PC-3 (cell line): Measurements from ENCODE around the gene ESR1. TPM values are rescaled to one million over a fixed set of nuclear protein-coding genes. Genes with fewer than 3 reads are reported as not detected.
"Not testable (repeated sequence)": the region's sequence is repeated elsewhere in the genome, so short reads cannot be mapped to it uniquely, and the experiment has no call there.

Experiments used
- ATAC-seq: fragments of 200-7000 bp; cut with Tn5 transposase; 2 replicates; pipeline ENCODE4 v1.9.1; 2020; ENCODE audit warnings: mild to moderate bottlenecking, moderate library complexity
- BruUV-seq: library from RNA; stranded (reverse); fragments of 400-500 nt; replicated peaks from 2 replicates; lab custom pipeline; 2021; lab: Mats Ljungman, UMichigan
- CTCF ChIA-PET: fragments of 300-600 bp; sonication (Branson Sonifier 250); formaldehyde crosslinking; loops from one replicate; lab custom pipeline; 2022; ENCODE audit warnings: antibody characterized with exemption; lab: Charles Lee
- POLR2A ChIA-PET: fragments of 300-600 bp; sonication (Branson Sonifier 250); formaldehyde crosslinking; loops from one replicate; lab custom pipeline; 2022; ENCODE audit warnings: antibody characterized with exemption; ENCODE audit not compliant: unreplicated experiment; lab: Charles Lee
- DNase-seq: peaks from one replicate; pipeline ENCODE4 v3.0.0-alpha.2; 2015
- H2AFZ ChIP-seq: fragments of 300-600 bp; sonication (generic); 2 replicates; pipeline ENCODE4 v1.6.0; 2016; ENCODE audit warnings: antibody characterized with exemption, low read length
- H3F3A ChIP-seq: fragments of 300-600 bp; sonication (generic); one replicate; pipeline ENCODE4 v1.6.0; 2017; ENCODE audit warnings: antibody characterized with exemption, low read length, control low read depth, mild to moderate bottlenecking; ENCODE audit not compliant: unreplicated experiment
- H3K27ac ChIP-seq: fragments of 300-600 bp; sonication (generic); 2 replicates; pipeline ENCODE4 v1.5.1; 2016; ENCODE audit warnings: mild to moderate bottlenecking, low read length
- H3K27me3 ChIP-seq: fragments of 300-600 bp; sonication (generic); 2 replicates; pipeline ENCODE4 v1.6.1; 2016; ENCODE audit warnings: low read length, mixed read lengths
- H3K36me3 ChIP-seq: fragments of 300-600 bp; sonication (generic); 2 replicates; pipeline ENCODE4 v1.6.1; 2016; ENCODE audit warnings: low read depth, mixed run types, low read length, mixed read lengths
- H3K4me1 ChIP-seq: fragments of 300-600 bp; sonication (generic); 2 replicates; pipeline ENCODE4 v1.5.1; 2016; ENCODE audit warnings: low read length; ENCODE audit not compliant: insufficient read depth
- H3K4me2 ChIP-seq: fragments of 300-600 bp; sonication (generic); 2 replicates; pipeline ENCODE4 v1.6.0; 2016; ENCODE audit warnings: low read length
- H3K4me3 ChIP-seq: fragments of 300-600 bp; sonication (generic); 2 replicates; pipeline ENCODE4 v1.5.1; 2016; ENCODE audit warnings: mild to moderate bottlenecking, low read length, mixed read lengths
- H3K79me2 ChIP-seq: fragments of 300-600 bp; sonication (generic); 2 replicates; pipeline ENCODE4 v1.6.1; 2017; ENCODE audit warnings: low read length, mixed read lengths
- H3K9ac ChIP-seq: fragments of 300-600 bp; sonication (generic); 2 replicates; pipeline ENCODE4 v1.6.0; 2016; ENCODE audit warnings: mild to moderate bottlenecking, low read length
- H3K9me2 ChIP-seq: fragments of 300-600 bp; sonication (generic); replicated peaks from 2 replicates; pipeline ENCODE4 v1.6.1; 2016; ENCODE audit warnings: mixed run types, low read length, mixed read lengths
- H3K9me3 ChIP-seq: fragments of 300-600 bp; sonication (generic); 2 replicates; pipeline ENCODE4 v1.6.1; 2016; ENCODE audit warnings: low read length, mixed read lengths
- H4K20me1 ChIP-seq: fragments of 300-600 bp; sonication (generic); 2 replicates; pipeline ENCODE4 v1.6.1; 2016; ENCODE audit warnings: low read length, mixed read lengths
- EZH2 ChIP-seq: fragments of 300-600 bp; sonication (generic); IDR thresholded peaks from one replicate; pipeline ENCODE4 v1.6.1; 2017; ENCODE audit warnings: antibody characterized with exemption, mild to moderate bottlenecking, low read length; ENCODE audit not compliant: unreplicated experiment
- EZH2phosphoT487 ChIP-seq: fragments of 300-600 bp; sonication (generic); IDR thresholded peaks from 2 replicates; pipeline ENCODE4 v1.6.1; 2018; ENCODE audit warnings: mild to moderate bottlenecking, antibody characterized with exemption, low read length, borderline replicate concordance
- intact Hi-C: fragments of 100-400 bp; cut with micrococcal nuclease; formaldehyde crosslinking; loops from 2 replicates; pipeline ENCODE4 v1.9.0; 2023
- total RNA-seq: library from RNA; depleted of rRNA; stranded (reverse); fragments of >200 nt; gene quantifications from 2 replicates; pipeline ENCODE4 v1.2.3, GENCODE V29; 2014
- TF ChIP-seq, protein P1 (sequence below): fragments of 300-600 bp; sonication (generic); conservative IDR thresholded peaks from 2 replicates; pipeline ENCODE4 v1.5.1; 2017; ENCODE audit warnings: antibody characterized with exemption, low read depth, mild to moderate bottlenecking, low read length

Gene ESR1
- total RNA-seq, 1 experiment from 2014 or later, result 5.9 TPM

DNA sequence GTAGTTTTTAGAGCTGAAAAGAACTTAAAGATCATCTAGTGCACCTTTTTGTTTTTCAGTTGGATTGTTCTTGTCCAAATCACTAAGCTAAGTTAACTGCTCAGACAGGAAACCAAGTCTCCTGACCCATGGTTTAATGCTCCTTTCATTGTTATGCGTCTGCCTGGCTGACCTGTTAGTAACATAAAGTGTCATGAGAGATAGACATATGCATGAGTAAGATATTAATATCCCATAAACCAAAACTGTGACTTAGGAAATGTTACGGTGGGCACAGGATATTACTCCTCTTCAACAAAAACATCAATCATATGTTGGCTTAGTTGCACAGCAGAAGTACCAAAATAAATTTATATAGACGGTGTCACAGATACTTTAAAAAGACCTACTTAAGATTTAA is 84.0 kb downstream of the ESR1 start:
- POLR2A ChIA-PET, result no interaction called here
- CTCF ChIA-PET, result no interaction called here
- ATAC-seq (no peak), DNase-seq (peak; percentile 54)
- H3K9me2 ChIP-seq, result no peaks in the 10 kb centered on the region
- H3K4me3 ChIP-seq, result no peak overlapping the region
- H3K27me3 ChIP-seq, result no peaks in the 10 kb centered on the region
- intact Hi-C loops, result no loop called here
- no peaks in the 10 kb centered on the region for H3F3A ChIP-seq
- TF ChIP-seq, protein P1, sequence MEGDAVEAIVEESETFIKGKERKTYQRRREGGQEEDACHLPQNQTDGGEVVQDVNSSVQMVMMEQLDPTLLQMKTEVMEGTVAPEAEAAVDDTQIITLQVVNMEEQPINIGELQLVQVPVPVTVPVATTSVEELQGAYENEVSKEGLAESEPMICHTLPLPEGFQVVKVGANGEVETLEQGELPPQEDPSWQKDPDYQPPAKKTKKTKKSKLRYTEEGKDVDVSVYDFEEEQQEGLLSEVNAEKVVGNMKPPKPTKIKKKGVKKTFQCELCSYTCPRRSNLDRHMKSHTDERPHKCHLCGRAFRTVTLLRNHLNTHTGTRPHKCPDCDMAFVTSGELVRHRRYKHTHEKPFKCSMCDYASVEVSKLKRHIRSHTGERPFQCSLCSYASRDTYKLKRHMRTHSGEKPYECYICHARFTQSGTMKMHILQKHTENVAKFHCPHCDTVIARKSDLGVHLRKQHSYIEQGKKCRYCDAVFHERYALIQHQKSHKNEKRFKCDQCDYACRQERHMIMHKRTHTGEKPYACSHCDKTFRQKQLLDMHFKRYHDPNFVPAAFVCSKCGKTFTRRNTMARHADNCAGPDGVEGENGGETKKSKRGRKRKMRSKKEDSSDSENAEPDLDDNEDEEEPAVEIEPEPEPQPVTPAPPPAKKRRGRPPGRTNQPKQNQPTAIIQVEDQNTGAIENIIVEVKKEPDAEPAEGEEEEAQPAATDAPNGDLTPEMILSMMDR, result no peak
- no peak for TF ChIP-seq EZH2phosphoT487
- no peak for TF ChIP-seq EZH2
- peaks cover 13% of the 10 kb centered on the region for H3K4me1 ChIP-seq
- H3K9ac ChIP-seq, result no peak overlapping the region
- no peaks in the 10 kb centered on the region for H3K9me3 ChIP-seq
- H3K79me2 ChIP-seq, result no peaks in the 10 kb centered on the region
- 0 out of 2 replicates have a peak overlapping the region, but pooled peaks have one; percentile 20 for H3K27ac ChIP-seq
- H4K20me1 ChIP-seq, result no peaks in the 10 kb centered on the region
- 0 out of 2 replicates have a peak overlapping the region, but pooled peaks have one; percentile 26 for H2AFZ ChIP-seq
- H3K4me2 ChIP-seq, result peak overlapping the region; percentile 19; the same call in 1 of the 2 replicates
- no peaks in the 10 kb centered on the region for H3K36me3 ChIP-seq
- BruUV-seq, result no TSS peak

DNA sequence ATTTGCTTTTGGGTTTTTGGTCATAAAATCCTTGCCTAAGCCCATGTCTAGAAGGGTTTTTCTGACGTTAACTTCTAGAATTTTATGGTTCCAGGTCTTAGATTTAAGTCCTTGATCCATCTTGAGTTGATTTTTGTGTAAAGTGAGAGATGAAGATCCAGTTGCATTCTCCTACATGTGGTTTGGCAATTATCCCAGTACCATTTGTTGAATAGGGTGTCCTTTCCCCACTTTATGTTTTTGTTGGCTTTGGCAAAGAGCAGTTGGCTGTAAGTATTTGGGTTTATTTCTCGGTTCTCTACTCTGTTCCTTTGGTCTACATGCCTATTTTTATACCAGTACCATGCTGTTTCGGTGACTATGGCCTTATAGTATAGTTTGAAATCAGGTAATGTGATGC is 86.9 kb downstream of the ESR1 start:
- H2AFZ ChIP-seq, H3K36me3 ChIP-seq, H3K4me3 ChIP-seq, H3K27ac ChIP-seq, H3F3A ChIP-seq, CTCF ChIA-PET, H3K9ac ChIP-seq, H4K20me1 ChIP-seq, intact Hi-C loops, H3K79me2 ChIP-seq, H3K9me2 ChIP-seq, ATAC-seq, POLR2A ChIA-PET, H3K4me2 ChIP-seq, BruUV-seq, H3K9me3 ChIP-seq, H3K27me3 ChIP-seq: not testable (repeated sequence)
- H3K4me1 ChIP-seq, result peaks cover 13% of the 10 kb centered on the region
- peak; percentile 27 for DNase-seq

DNA sequence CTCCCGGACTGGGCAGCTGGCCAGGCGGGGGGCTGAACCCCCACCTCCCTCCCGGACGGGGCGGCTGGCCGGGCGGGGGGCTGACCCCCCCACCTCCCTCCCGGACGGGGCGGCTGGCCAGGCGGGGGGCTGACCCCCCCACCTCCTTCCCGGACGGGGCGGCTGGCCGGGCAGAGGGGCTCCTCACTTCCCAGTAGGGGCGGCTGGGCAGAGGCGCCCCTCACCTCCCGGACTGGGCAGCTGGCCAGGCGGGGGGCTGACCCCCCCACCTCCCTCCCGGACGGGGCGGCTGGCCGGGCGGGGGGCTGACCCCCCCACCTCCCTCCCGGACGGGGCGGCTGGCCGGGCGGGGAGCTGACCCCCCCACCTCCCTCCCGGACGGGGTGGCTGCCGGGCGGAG is 91.7 kb downstream of the ESR1 start:
- H3K79me2 ChIP-seq, H4K20me1 ChIP-seq, H3K9me2 ChIP-seq, CTCF ChIA-PET, H3K36me3 ChIP-seq, H2AFZ ChIP-seq, intact Hi-C loops, DNase-seq, POLR2A ChIA-PET, H3K4me2 ChIP-seq, H3F3A ChIP-seq, BruUV-seq, H3K9ac ChIP-seq, ATAC-seq, H3K27me3 ChIP-seq, H3K27ac ChIP-seq, H3K9me3 ChIP-seq, H3K4me3 ChIP-seq: not testable (repeated sequence)
- H3K4me1 ChIP-seq, result peaks cover 34% of the 10 kb centered on the region

DNA sequence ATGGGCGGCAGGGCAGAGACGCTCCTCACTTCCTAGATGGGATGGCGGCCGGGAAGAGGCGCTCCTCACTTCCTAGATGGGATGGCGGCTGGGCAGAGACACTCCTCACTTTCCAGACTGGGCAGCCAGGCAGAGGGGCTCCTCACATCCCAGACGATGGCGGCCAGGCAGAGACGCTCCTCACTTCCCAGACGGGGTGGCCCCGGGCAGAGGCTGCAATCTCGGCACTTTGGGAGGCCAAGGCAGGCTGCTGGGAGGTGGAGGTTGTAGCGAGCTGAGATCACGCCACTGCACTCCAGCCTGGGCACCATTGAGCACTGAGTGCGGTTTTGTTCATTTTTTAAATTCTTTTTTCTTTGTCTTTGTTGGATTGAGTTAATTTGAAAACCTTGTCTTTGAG is 92.3 kb downstream of the ESR1 start:
- H3K4me3 ChIP-seq, intact Hi-C loops, H3K4me2 ChIP-seq, H3K9me3 ChIP-seq, DNase-seq, H4K20me1 ChIP-seq, H3K79me2 ChIP-seq, H3K36me3 ChIP-seq, BruUV-seq, POLR2A ChIA-PET, CTCF ChIA-PET, H2AFZ ChIP-seq, H3F3A ChIP-seq, ATAC-seq, H3K9me2 ChIP-seq, H3K27me3 ChIP-seq: not testable (repeated sequence)
- Histone ChIP-seq H3K27ac (peak overlapping the region; percentile 97), H3K9ac (peak overlapping the region; percentile 83), H3K4me1 (peaks cover 35% of the 10 kb centered on the region)
